Smooth muscle cell of the brain vasculature (primary cell): ENCODE measurements around the gene CCDC90B.
A peak's percentile ranks its signal among the peaks of the same experiment; 100 is the strongest.
"Not testable (repeated sequence)": the region's sequence is repeated elsewhere in the genome, so short reads cannot be mapped to it uniquely, and the experiment has no call there.

Experiments used
- DNase-seq: peaks from one replicate; pipeline ENCODE4 v3.0.0-alpha.2; 2012; ENCODE audit warnings: low read depth, low spot score

CCDC90B gene

GRCh38 chr11:83285771-83286528 is at the start of gene CCDC90B:
Gene CCDC90B, minus strand, starts transcription at chr11:83286367. Its CDS starts 395 bp downstream, at chr11:83285972.
- DNase-seq, result peak; percentile 93

DNA sequence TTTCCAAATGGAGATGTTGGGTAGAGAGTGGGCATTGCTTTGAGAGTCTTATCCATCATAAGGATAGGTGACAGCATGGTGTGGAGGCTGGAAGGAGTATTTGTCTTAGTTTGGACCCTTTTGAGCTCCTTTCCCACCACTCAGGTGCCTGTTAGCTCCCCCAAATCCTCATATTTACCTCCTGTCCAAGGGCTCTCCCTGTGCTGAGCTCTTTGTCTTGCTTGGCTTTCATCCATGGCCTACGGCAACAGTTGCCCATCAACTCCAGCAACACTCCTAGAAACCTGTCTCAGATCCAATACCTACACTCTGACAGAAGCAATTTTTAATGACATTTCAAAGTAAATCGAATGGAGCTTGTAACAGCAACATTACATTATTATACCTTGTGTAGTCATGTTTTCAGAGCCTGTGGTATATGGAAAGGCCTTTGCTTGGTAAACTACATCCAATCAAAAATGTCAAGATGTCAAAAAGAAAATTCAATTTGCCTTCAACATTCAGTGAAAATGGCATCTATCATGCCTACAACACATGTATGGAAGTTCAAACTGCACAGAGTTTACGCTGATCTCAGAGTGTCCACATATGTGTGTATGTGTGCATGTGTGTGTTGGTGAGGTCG is 49.4 kb upstream of the CCDC90B start:
- DNase-seq, result no peak

DNA sequence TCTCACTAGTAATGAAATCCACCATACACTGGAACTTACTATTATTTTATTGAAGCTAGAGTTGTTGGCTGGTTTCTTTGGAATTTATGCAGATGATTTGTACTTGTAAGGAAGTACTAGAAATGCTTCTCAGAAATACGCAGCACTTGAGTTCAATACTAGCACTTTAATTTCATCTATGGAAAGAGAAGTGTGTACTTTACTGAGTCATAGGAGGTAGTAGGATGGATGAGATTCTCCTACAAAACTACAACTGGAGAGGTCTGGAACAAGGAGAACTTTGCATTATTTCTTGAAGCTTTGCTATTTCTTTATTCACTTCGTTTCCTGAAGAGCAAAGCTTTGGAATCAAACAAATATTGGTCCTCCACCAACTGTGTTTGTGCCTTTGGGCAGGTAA is 44.1 kb upstream of the CCDC90B start:
- no peak for DNase-seq

DNA sequence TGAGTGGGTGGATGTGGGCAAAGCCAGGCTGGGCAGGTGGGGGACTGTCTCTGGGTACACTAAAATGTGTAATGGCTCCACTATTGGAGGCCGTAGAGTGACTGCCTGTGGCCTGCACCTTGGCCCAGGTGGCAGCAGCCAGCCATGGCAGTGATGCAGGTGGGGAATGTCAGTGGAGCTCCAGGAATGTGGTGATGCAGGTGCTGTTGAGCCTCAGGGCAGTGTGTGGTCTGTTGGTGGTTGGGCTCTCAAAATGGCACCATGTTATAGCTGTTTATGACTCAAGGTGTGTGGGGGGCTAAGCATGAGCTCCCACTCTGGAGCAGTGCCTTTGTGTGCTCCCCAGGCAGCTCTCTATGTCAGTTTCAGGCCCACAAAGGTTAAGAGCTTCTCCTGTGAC is 40.2 kb upstream of the CCDC90B start:
- no peak for DNase-seq

- DNase-seq, result no peak
Measured at GRCh38 chr11:83319346-83319745, 33.2 kb upstream of the CCDC90B start.

GRCh38 chr11:83318931-83319330 is 32.8 kb upstream of the CCDC90B start:
- DNase-seq, result no peak

DNA sequence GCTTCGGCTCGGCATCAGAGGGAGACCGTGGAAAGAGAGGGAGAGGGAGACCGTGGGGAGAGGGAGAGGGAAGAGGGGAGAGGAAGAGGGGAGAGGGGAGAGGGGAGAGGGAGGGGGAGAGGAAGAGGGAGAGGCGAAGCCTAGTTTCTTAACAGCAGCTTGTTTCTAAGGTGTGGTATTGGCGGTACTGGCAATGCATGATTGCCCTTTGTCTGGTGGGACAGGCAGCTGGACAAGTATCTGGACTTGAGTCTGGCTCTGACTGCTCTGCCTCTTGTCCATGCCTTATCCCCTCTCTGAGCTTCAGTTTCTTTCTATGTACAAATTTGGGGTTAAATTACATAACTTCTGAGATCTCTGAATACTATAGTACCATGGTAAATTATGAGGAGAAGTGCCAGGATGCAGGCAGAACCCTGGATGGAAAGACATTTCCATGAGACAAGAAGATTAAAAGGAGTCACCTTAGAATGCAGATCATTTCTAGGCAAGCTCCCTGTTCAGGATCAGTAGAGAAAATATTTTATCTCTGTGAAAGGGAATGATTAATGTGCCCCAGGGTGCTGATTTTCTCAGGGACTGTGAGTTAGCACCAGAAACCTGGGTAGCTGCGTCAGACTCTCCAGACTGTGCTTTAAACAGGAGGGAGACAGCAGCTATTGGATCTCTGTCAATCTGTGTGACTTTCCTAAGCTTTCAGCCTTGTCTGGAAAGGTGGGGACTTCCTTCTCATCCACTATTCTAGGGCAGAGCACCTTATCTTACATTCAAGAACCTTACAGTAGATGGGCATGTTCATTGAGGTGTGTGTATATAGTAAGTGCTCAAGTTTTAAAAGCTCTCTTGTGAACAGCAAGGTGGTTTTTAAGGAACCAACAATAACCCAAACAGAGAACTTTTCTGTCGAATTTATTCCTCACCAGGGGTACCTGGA is 31.9 kb upstream of the CCDC90B start:
- no peak for DNase-seq

DNA sequence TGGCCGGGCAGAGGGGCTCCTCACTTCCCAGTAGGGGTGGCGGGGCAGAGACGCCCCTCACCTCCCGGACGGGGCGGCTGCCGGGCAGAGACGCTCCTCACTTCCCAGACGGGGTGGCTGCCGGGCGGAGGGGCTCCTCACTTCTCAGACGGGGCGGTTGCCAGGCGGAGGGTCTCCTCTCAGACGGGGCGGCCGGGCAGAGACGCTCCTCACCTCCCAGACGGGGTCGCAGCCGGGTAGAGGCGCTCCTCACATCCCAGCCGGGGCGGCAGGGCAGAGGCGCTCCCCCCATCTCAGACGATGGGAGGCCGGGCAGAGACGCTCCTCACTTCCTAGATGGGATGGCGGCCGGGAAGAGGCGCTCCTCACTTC is 30.7 kb upstream of the CCDC90B start:
- DNase-seq, result not testable (repeated sequence)

GRCh38 chr11:83316143-83316896 is 30.2 kb upstream of the CCDC90B start:
- DNase-seq, result not testable (repeated sequence)

DNA sequence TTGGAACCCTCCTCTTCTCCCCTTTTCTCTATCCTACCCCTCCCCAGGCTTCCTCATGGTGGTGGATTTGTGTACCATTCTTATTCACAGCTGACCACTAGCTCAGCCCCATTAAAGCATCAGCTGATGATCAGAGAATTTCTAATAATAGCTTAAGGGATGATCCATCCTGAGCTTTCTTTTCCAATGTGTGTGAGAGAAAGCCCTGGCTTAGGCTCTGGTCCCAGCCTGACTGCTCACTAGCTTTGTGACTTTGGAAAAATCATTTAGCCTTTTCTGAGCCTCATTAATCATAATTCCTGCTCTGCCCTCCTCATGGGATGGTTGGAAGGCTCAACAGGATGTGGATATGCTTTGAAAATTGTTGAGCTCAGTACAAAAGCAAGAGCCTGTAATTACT is 26.3 kb upstream of the CCDC90B start:
- DNase-seq, result no peak

- DNase-seq, result no peak
Measured at GRCh38 chr11:83311701-83312100, 25.5 kb upstream of the CCDC90B start.

GRCh38 chr11:83310718-83311117 is 24.6 kb upstream of the CCDC90B start:
- DNase-seq, result no peak

- DNase-seq, result not testable (repeated sequence)
Measured at GRCh38 chr11:83308536-83308935, 22.4 kb upstream of the CCDC90B start.

DNA sequence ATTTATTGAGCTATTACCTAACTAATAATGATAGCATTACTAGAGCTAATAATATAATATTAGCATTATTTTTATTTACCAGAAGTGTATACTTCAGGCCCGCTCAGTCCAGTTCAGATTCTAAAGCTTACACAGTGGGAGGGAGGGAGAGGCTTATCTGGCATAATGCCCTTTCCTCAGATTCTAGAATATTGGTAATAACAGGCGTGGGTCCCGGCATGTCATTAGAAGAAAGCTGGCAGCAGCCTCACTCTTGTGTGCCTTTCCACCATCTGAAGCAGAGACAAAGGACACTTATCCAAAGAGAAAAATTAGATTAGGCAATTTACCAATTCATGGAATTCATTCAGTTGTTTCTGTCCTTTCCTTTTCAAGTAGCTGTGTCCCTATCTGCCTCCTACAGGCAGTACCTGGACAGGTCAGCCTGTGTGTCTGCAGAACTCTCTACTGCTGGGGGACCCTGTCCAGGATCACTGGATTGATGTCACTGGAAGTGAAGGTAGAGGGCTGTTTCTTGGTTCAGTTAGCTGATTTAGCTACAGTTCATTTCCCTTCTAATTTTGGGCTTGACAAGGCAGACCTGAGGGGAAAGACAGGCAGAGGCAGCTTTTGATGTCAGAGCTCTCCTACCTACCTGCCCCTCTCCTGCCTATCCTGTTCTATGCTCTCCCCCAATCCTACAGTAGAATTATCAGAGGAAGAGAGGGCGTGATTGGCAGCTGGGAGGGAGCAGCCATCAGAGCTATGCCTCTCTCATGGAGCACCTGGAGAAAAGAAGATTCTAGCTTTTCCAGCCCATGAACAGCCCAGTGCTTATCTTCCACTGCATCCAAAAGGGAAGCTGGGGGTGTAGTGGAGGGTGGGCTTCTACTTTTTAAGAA is 20.3 kb upstream of the CCDC90B start:
- no peak for DNase-seq

DNA sequence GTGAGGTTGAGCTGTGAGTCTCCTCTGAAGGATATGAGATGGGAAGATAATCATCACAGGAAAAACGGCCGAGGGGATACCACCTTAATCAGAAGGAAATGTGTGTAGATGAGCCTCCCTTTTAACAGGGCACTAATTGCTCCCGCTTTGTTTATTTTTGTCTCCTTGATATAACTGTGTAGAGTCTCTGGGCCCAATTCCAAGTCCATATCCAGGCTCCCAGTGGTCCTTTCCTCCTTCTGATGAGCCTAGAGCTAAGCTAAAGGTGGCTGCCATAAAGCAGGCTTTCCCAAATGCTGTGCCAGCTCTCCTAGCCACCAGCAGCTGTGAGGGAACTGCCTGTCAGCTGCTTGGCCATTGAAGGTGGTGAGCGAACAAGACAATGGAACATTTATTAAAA is 17.1 kb upstream of the CCDC90B start:
- no peak for DNase-seq

- DNase-seq, result no peak
Measured at GRCh38 chr11:83302151-83302550, 16.0 kb upstream of the CCDC90B start.

- no peak for DNase-seq
Measured at GRCh38 chr11:83299681-83300080, 13.5 kb upstream of the CCDC90B start.

GRCh38 chr11:83294208-83294607 is 8.0 kb upstream of the CCDC90B start:
- DNase-seq, result no peak

GRCh38 chr11:83293457-83293774 is 7.2 kb upstream of the CCDC90B start:
- DNase-seq, result no peak

DNA sequence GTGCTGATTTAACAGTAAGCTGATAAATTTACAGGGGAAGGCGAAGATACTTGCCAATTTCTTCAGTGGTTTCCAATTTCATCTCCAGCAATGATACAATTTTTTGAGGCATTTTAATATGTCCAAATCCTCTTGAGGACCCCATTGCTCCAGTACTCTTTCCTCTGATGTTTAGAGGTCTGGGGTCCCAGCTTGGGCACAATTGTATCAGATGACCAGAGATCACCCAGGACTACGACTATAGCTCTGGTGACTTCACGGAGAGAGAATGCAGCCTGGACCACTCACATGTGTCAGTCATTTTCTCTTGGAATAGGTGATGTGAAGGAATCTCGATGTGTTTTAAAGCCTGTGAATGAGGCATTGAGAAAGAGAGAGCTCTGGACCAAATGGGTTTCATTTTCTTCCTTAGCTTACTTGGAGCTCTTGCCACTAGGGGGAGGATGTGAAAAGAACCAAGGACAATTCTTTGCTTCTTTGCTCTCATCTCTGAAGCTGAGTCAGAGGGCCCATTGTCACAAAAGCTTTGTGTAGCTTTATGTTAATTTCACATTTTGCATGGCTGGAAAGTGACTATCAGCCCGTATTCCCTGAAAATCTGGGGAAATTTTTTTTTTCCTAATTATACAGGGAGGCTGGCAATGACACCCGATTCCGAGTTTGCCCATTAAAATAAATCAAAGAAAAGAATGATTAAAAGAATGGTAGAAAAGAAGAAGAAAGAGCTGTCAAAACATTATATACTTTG is 6.7 kb upstream of the CCDC90B start:
- peak; percentile 32 for DNase-seq
